K562 (cell line): Measurements from ENCODE around the gene ALG14. TPM values are rescaled to one million over a fixed set of nuclear protein-coding genes. Genes with fewer than 3 reads are reported as not detected.

Experiments
- ATAC-seq: fragments of 200-7000 bp; cut with Tn5 transposase; 3 replicates; pipeline ENCODE4 v1.9.1; 2020; ENCODE audit warnings: moderate library complexity
- BruUV-seq: library from RNA; stranded (reverse); fragments of 400-500 nt; replicated peaks from 2 replicates; lab custom pipeline; 2021; lab: Mats Ljungman, UMichigan
- CTCF ChIA-PET: fragments of 300-600 bp; formaldehyde crosslinking; extraction: SDS; loops from one replicate; lab custom pipeline; 2021; ENCODE audit warnings: low intra/inter-chr PET ratio; lab: Yijun Ruan, JAX
- POLR2A ChIA-PET: fragments of 300-600, 350-650 bp; sonication (Branson Sonifier 250); formaldehyde crosslinking; extraction: SDS; loops from one replicate; lab custom pipeline; 2021; ENCODE audit warnings: antibody characterized with exemption, inconsistent platforms; lab: Yijun Ruan, JAX
- DNase-seq, 4 experiments: peaks; one replicate each; pipeline versions ENCODE4 v3.0.0 to v3.0.0-alpha.2; 2011 to 2018; ENCODE audit warnings: low spot score in 3 of 4, mixed read lengths in 3 of 4; ENCODE audit errors: extremely low read depth in 1 of 4
- FAIRE-seq: peaks from 2 replicates; lab custom pipeline; 2011; peaks lifted over from hg19 to GRCh38; lab: Jason Lieb, UNC
- H2AFZ ChIP-seq: 2 replicates; pipeline ENCODE4 v1.6.0; 2011; ENCODE audit warnings: low read depth, low read length, control low read depth, inconsistent platforms
- H3K27ac ChIP-seq: fragments of 200-600 bp; 3 replicates; pipeline ENCODE4 v1.8.0; 2011; ENCODE audit warnings: low read depth, mild to moderate bottlenecking, control low read depth, inconsistent platforms, low read length, moderate library complexity, mixed read lengths; ENCODE audit errors: extremely low read depth
- H3K27me3 ChIP-seq, 2 experiments: fragments of 300-600 bp in 1 of 2; 2 replicates in 1 of 2; 3 replicates in 1 of 2; pipeline versions ENCODE4 v1.6.0 to v1.8.0; 2011; ENCODE audit warnings: inconsistent platforms in 2 of 2, low read length in 2 of 2, mild to moderate bottlenecking in 1 of 2, mixed read lengths in 1 of 2, moderate library complexity in 1 of 2; ENCODE audit not compliant: control insufficient read depth in 2 of 2, insufficient read depth in 2 of 2
- H3K36me3 ChIP-seq: fragments of 300-600 bp; 3 replicates; pipeline ENCODE4 v1.8.0; 2011; ENCODE audit warnings: mild to moderate bottlenecking, low read length, inconsistent platforms; ENCODE audit not compliant: control insufficient read depth, insufficient read depth
- H3K4me1 ChIP-seq, 2 experiments: fragments of 200-600 bp in 1 of 2; replicated peaks in 1 of 2; 2 replicates in 1 of 2; 3 replicates in 1 of 2; pipeline versions ENCODE4 v1.5.1 to v1.8.0; 2011; ENCODE audit warnings: inconsistent platforms in 2 of 2, low read length in 2 of 2, mild to moderate bottlenecking in 1 of 2, mixed read lengths in 1 of 2, moderate library complexity in 1 of 2; ENCODE audit not compliant: control insufficient read depth in 2 of 2, insufficient read depth in 2 of 2
- H3K4me2 ChIP-seq: 2 replicates; pipeline ENCODE4 v1.6.1; 2011; ENCODE audit warnings: low read length, control low read depth, inconsistent platforms, mixed read lengths; ENCODE audit not compliant: insufficient read depth
- H3K4me3 ChIP-seq: fragments of 200-600 bp; sonication (generic), shearing (Covaris generic); 2 replicates; pipeline ENCODE4 v1.5.1; 2016; ENCODE audit warnings: control low read depth, inconsistent platforms
- H3K79me2 ChIP-seq: fragments of 200-600 bp; 3 replicates; pipeline ENCODE4 v1.8.0; 2011; ENCODE audit warnings: low read length, inconsistent platforms; ENCODE audit not compliant: control insufficient read depth, insufficient read depth
- H3K9ac ChIP-seq, 2 experiments: 2 replicates each; pipeline versions ENCODE4 v1.6.0 to v1.6.1; 2011; ENCODE audit warnings: low read depth in 2 of 2, low read length in 2 of 2, control low read depth in 1 of 2, inconsistent platforms in 1 of 2, mild to moderate bottlenecking in 1 of 2, mixed read lengths in 1 of 2; ENCODE audit not compliant: insufficient read depth in 1 of 2
- H3K9me1 ChIP-seq: one replicate; pipeline ENCODE4 v1.6.0; 2011; ENCODE audit warnings: inconsistent platforms, mild to moderate bottlenecking, low read length, moderate library complexity; ENCODE audit not compliant: control insufficient read depth, insufficient read depth
- H3K9me3 ChIP-seq: replicated peaks from 2 replicates; pipeline ENCODE4 v1.5.1; 2011; ENCODE audit warnings: low read depth, low read length, inconsistent platforms; ENCODE audit not compliant: control insufficient read depth, insufficient read depth
- H4K20me1 ChIP-seq: replicated peaks from 2 replicates; pipeline ENCODE4 v1.6.1; 2011; ENCODE audit warnings: low read length, inconsistent platforms, mixed read lengths; ENCODE audit not compliant: control insufficient read depth, insufficient read depth
- ARID3B ChIP-seq: fragments of 250-450 bp; sonication (Bioruptor Pico); IDR thresholded peaks from 2 replicates; pipeline ENCODE4 v1.4.0; 2020; ENCODE audit warnings: borderline replicate concordance
- HDAC8 ChIP-seq: fragments of 450-650 bp; IDR thresholded peaks from 2 replicates; pipeline ENCODE4 v1.6.1; 2016; ENCODE audit warnings: mild to moderate bottlenecking, missing genetic modification characterization, moderate library complexity, missing compliant biosample characterization
- THRAP3 ChIP-seq: fragments of 450-650 bp; IDR thresholded peaks from 2 replicates; pipeline ENCODE4 v1.6.1; 2016; ENCODE audit warnings: mild to moderate bottlenecking, inconsistent platforms, borderline replicate concordance
- ZBTB26 ChIP-seq: fragments of 450-650 bp; formaldehyde crosslinking; IDR thresholded peaks from 2 replicates; pipeline ENCODE4 v1.4.0; 2022; ENCODE audit warnings: missing genetic modification characterization
- ZFP36 ChIP-seq: fragments of 150-350 bp; IDR thresholded peaks from 2 replicates; pipeline ENCODE4 v1.6.1; 2018; ENCODE audit warnings: low read length, low read depth; ENCODE audit not compliant: partially characterized antibody
- ZNF184 ChIP-seq: sonication (generic); formaldehyde crosslinking; IDR thresholded peaks from 2 replicates; pipeline ENCODE4 v1.5.0; 2020; ENCODE audit warnings: missing genetic modification reagents
- WGBS: fragments of 100-300 bp; shearing (Covaris generic); methylation state at CpG from one replicate; pipeline ENCODE4 v1.1.6; 2016; ENCODE audit warnings: low coverage, mixed read lengths; ENCODE audit not compliant: insufficient coverage; ENCODE audit errors: missing lambda C conversion rate; 5-methylcytosine and 5-hydroxymethylcytosine counted together
- in situ Hi-C: fragments of 300-500 bp; cut with MboI; formaldehyde crosslinking; loops from 4 replicates; pipeline ENCODE4 v1.15.0; 2018; ENCODE audit warnings: inconsistent platforms, mixed read lengths
- intact Hi-C: fragments of 100-400 bp; cut with micrococcal nuclease; formaldehyde crosslinking; loops from 2 replicates; pipeline ENCODE4 v1.14.2; 2022
- polyA plus RNA-seq, 8 experiments: library from polyadenylated mRNA; depleted of rRNA in 4 of 8; stranded (reverse) in 5 of 8; unstranded in 3 of 8; fragments of >200 nt; fragmentation: Nextera tagmentation in 2 of 8; fragmentation: Illumina TruSeq in 1 of 8; extraction: Ambion mirVana in 2 of 8; extraction: Trizol in 1 of 8; gene quantifications; 2 replicates each; pipeline versions ENCODE4 v1.2.1 to v1.2.3, GENCODE V29; 2011 to 2014; ENCODE audit warnings: inconsistent platforms in 1 of 8, missing spikeins in 1 of 8
- total RNA-seq, 7 experiments: library from RNA; depleted of rRNA in 6 of 7; stranded (reverse); fragments of >200 nt in 6 of 7; fragmentation: Illumina TruSeq in 2 of 7; extraction: Trizol in 2 of 7; gene quantifications; 2 replicates each; pipeline versions ENCODE4 v1.2.1 to v1.2.3, GENCODE V29; 2011 to 2021; ENCODE audit warnings: low replicate concordance in 1 of 7
- TF ChIP-seq, protein P1 (sequence below): sonication (generic); formaldehyde crosslinking; IDR thresholded peaks from 2 replicates; pipeline ENCODE4 v1.8.0; 2023; ENCODE audit warnings: missing genetic modification reagents, mild to moderate bottlenecking, borderline replicate concordance
- TF ChIP-seq, protein P2 (sequence below): fragments of 250-450 bp; sonication (Bioruptor Pico); IDR thresholded peaks from 2 replicates; pipeline ENCODE4 v1.5.0; 2021
- TF ChIP-seq, protein P3 (sequence below), 2 experiments: fragments of 450-650 bp; IDR thresholded peaks; 2 replicates each; pipeline ENCODE4 v1.6.1; 2016

The ALG14 gene
- total and polyA plus RNA-seq, 9 of the 15 experiments (the other 6 are each of a cell fraction or from before 2014, with no cell fraction given): 2.8 to 16.2 (median 4.9) TPM

DNA sequence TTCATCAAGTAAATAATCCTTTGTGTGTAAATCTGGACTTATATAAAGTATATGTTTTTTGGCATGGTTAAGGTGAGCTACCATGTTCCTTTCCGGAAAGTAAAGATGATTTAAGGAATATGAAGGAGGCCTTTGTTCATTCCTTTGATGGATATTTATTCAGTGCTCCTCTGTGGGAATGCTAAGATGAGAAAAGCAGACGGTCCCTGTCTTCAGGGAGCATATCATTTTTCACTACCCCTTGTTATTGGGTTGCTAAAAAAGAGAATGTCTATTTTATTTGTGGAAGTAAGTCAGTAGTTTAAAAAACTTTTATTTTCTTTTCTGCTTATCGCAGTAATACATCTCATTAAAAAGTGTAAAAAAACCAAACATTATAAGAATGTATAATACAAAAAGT is 110.8 kb downstream of the ALG14 start:
- Histone ChIP-seq H2AFZ (no peak overlapping the region), H3K27me3 (peaks cover 3 to 5% of the 10 kb centered on the region in 2 experiments; a peak in 1 of 5 replicates), H3K9me1 (no peaks in the 10 kb centered on the region), H4K20me1 (no peaks in the 10 kb centered on the region), H3K36me3 (no peaks in the 10 kb centered on the region), H3K4me3 (no peak overlapping the region), H3K9ac (no peak overlapping the region), H3K4me1 (no peaks in the 10 kb centered on the region), H3K79me2 (no peaks in the 10 kb centered on the region), H3K4me2 (no peak overlapping the region), H3K9me3 (no peaks in the 10 kb centered on the region), H3K27ac (no peak overlapping the region)
- DNase-seq (no peak), ATAC-seq (no peak), FAIRE-seq (no peak)
- intact Hi-C loops: loop anchor here (5.0 kb wide), 1 partner anchor 80 kb away; no protein-coding TSS in a partner anchor
- in situ Hi-C loops: no loop called here
- no TSS peak for BruUV-seq
- ChIA-PET CTCF (no interaction called here), POLR2A (interaction anchor here (1.2 kb wide), 1 partner anchor 18 kb away, joined by 3 read pairs; no protein-coding TSS in a partner anchor)
- WGBS: 19% methylated on average over 3 of the region's 3 CpGs
- TF ChIP-seq ZBTB26: no peak
- TF ChIP-seq, protein P1, sequence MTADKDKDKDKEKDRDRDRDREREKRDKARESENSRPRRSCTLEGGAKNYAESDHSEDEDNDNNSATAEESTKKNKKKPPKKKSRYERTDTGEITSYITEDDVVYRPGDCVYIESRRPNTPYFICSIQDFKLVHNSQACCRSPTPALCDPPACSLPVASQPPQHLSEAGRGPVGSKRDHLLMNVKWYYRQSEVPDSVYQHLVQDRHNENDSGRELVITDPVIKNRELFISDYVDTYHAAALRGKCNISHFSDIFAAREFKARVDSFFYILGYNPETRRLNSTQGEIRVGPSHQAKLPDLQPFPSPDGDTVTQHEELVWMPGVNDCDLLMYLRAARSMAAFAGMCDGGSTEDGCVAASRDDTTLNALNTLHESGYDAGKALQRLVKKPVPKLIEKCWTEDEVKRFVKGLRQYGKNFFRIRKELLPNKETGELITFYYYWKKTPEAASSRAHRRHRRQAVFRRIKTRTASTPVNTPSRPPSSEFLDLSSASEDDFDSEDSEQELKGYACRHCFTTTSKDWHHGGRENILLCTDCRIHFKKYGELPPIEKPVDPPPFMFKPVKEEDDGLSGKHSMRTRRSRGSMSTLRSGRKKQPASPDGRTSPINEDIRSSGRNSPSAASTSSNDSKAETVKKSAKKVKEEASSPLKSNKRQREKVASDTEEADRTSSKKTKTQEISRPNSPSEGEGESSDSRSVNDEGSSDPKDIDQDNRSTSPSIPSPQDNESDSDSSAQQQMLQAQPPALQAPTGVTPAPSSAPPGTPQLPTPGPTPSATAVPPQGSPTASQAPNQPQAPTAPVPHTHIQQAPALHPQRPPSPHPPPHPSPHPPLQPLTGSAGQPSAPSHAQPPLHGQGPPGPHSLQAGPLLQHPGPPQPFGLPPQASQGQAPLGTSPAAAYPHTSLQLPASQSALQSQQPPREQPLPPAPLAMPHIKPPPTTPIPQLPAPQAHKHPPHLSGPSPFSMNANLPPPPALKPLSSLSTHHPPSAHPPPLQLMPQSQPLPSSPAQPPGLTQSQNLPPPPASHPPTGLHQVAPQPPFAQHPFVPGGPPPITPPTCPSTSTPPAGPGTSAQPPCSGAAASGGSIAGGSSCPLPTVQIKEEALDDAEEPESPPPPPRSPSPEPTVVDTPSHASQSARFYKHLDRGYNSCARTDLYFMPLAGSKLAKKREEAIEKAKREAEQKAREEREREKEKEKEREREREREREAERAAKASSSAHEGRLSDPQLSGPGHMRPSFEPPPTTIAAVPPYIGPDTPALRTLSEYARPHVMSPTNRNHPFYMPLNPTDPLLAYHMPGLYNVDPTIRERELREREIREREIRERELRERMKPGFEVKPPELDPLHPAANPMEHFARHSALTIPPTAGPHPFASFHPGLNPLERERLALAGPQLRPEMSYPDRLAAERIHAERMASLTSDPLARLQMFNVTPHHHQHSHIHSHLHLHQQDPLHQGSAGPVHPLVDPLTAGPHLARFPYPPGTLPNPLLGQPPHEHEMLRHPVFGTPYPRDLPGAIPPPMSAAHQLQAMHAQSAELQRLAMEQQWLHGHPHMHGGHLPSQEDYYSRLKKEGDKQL (CRISPR knock-in tag): no peak
- TF ChIP-seq THRAP3: no peak
- TF ChIP-seq, protein P2, sequence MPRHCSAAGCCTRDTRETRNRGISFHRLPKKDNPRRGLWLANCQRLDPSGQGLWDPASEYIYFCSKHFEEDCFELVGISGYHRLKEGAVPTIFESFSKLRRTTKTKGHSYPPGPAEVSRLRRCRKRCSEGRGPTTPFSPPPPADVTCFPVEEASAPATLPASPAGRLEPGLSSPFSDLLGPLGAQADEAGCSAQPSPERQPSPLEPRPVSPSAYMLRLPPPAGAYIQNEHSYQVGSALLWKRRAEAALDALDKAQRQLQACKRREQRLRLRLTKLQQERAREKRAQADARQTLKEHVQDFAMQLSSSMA (CRISPR knock-in tag): no peak
- TF ChIP-seq, protein P3, sequence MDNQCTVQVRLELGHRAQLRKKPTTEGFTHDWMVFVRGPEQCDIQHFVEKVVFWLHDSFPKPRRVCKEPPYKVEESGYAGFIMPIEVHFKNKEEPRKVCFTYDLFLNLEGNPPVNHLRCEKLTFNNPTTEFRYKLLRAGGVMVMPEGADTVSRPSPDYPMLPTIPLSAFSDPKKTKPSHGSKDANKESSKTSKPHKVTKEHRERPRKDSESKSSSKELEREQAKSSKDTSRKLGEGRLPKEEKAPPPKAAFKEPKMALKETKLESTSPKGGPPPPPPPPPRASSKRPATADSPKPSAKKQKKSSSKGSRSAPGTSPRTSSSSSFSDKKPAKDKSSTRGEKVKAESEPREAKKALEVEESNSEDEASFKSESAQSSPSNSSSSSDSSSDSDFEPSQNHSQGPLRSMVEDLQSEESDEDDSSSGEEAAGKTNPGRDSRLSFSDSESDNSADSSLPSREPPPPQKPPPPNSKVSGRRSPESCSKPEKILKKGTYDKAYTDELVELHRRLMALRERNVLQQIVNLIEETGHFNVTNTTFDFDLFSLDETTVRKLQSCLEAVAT (IDR thresholded peaks at IDR 0.05): no peak
- no peak for TF ChIP-seq ZNF184
- TF ChIP-seq HDAC8 (tag): no peak
- TF ChIP-seq ARID3B: no peak
- TF ChIP-seq ZFP36: no peak
